ENCODE results near the gene GPAM. TPM values are rescaled to one million over a fixed set of nuclear protein-coding genes. Genes with fewer than 3 reads are reported as not detected.

The GPAM gene, protein sequence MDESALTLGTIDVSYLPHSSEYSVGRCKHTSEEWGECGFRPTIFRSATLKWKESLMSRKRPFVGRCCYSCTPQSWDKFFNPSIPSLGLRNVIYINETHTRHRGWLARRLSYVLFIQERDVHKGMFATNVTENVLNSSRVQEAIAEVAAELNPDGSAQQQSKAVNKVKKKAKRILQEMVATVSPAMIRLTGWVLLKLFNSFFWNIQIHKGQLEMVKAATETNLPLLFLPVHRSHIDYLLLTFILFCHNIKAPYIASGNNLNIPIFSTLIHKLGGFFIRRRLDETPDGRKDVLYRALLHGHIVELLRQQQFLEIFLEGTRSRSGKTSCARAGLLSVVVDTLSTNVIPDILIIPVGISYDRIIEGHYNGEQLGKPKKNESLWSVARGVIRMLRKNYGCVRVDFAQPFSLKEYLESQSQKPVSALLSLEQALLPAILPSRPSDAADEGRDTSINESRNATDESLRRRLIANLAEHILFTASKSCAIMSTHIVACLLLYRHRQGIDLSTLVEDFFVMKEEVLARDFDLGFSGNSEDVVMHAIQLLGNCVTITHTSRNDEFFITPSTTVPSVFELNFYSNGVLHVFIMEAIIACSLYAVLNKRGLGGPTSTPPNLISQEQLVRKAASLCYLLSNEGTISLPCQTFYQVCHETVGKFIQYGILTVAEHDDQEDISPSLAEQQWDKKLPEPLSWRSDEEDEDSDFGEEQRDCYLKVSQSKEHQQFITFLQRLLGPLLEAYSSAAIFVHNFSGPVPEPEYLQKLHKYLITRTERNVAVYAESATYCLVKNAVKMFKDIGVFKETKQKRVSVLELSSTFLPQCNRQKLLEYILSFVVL
- total RNA-seq (2014; rRNA removed; shearing (Covaris generic)) (9.0 and 12.5 TPM in 2 replicates), polyA plus RNA-seq (2016; fragmentation: Nextera tagmentation; extraction: Ambion mirVana) (4.9 and 5.2 TPM in 2 replicates)

DNA sequence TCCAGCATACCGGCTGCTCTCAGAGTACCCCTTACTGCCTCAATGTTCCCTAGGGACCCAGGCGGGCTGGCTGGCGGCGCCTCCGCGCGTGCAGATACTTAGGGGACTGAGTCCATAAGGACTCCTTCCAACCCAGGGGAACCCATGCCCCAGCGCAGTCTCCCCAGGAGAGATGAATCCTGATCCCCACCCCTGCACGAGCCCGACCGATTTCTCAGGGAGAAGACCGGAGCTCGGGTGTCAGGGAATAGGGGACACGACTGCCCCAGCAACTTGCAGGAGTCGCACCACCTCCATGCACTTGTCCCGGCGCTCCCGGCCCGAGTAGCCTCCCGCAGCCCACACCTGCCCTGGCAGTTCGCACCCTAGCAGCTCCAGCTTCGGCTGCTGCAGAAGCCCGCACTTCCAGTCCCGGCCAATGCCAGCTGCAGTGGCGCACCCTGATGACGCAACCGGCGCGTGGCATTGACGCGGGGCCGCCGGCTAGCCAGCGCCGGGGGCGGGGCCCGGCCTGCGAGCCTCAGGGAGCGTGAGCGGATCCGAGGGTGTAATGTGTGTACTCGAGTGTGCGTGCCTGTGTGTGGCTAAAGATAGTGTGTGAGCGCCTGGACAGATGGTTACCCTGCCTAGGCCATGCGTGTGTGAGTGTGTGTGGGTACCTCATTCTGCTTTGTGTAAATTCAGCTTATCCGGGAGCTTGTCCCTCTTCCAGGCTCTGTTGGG lies at the start of gene GPAM:
Gene GPAM (minus strand): TSS at position 437 of the 723 bp plus-strand sequence. CDS start 1,981 bp downstream, outside the sequence.
- Histone ChIP-seq H3K27me3 (replicated peaks; ENCODE audit: insufficient read depth) (no peaks in the 10 kb centered on the region), H2AFZ (peak within 1 kb of the TSS; percentile 97), H3K9me2 (ENCODE audit: insufficient read depth) (no peaks in the 10 kb centered on the region), H3K9me3 (ENCODE audit: low read depth) (no peaks in the 10 kb centered on the region), H3K9ac (peak within 1 kb of the TSS; percentile 85), H3K36me3 (ENCODE audit: low read depth) (peaks cover 13% of the 10 kb centered on the region; the same call in 1 of the 2 replicates), H4K20me1 (ENCODE audit: insufficient read depth) (no peaks in the 10 kb centered on the region), H3K27ac (peak within 1 kb of the TSS; percentile 83), H3K4me1 (ENCODE audit: insufficient read depth) (peaks cover 6% of the 10 kb centered on the region), H3F3A (ENCODE audit: insufficient read depth) (no peaks in the 10 kb centered on the region), H3K4me3 (peak within 1 kb of the TSS; percentile 80), H3K79me2 (ENCODE audit: insufficient read depth) (peaks cover 9% of the 10 kb centered on the region; the same call in 1 of the 2 replicates), H3K4me2 (ENCODE audit: unreplicated experiment) (peak within 1 kb of the TSS; percentile 85)
- no peak for TF ChIP-seq EZH2phosphoT487 (IDR thresholded peaks at IDR 0.05; ENCODE audit: insufficient read depth, low read depth)
- no peak for TF ChIP-seq EZH2 (IDR thresholded peaks at IDR 0.05; ENCODE audit: insufficient read depth, poor library complexity, severe bottlenecking)
- DNase-seq, result peak; percentile 94
- in situ Hi-C loops (cut with MboI), result loop anchor here (10.0 kb wide), 1 partner anchor 121 kb away; no protein-coding TSS in a partner anchor
- 1% methylated on average over 44 to 46 of the region's 46 CpGs for WGBS, 2 experiments (ENCODE audit: low coverage in 1 of 2, low lambda C conversion rate in 2 of 2, missing lambda C conversion rate in 2 of 2)

DNA sequence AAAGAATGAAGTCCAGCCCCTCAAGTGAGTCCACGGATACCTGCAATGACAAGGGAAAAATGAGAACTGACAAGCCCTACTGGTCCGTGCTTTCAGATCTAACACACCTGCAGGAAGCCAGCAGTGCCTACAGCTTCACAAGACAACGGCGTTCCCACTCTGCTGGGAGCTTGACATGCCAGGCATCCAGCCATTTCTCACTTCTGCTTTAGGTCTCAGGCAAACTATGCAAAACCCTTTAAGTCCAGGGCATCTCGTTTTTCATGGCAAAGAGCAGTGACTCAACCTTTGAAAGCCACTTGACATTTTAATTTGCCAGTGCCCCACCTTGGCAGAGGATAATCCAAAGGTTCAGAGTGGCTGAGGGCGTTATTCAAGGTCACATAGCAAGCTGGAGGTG lies 49.1 kb upstream of the GPAM start:
- H3F3A ChIP-seq (ENCODE audit: insufficient read depth), result peaks cover 36% of the 10 kb centered on the region
- WGBS, 2 experiments (ENCODE audit: low coverage in 1 of 2, low lambda C conversion rate in 2 of 2, missing lambda C conversion rate in 2 of 2), result 78 to 89% methylated on average over 6 of the region's 6 CpGs
- DNase-seq, result no peak
- H3K27me3 ChIP-seq (replicated peaks; ENCODE audit: insufficient read depth), result no peaks in the 10 kb centered on the region
- H3K9me2 ChIP-seq (ENCODE audit: insufficient read depth), result no peaks in the 10 kb centered on the region
- H3K4me2 ChIP-seq (ENCODE audit: unreplicated experiment), result no peak overlapping the region
- H3K27ac ChIP-seq, result no peak overlapping the region
- H3K9me3 ChIP-seq (ENCODE audit: low read depth), result no peaks in the 10 kb centered on the region
- no peaks in the 10 kb centered on the region for H4K20me1 ChIP-seq (ENCODE audit: insufficient read depth)
- H3K79me2 ChIP-seq (ENCODE audit: insufficient read depth), result no peaks in the 10 kb centered on the region
- TF ChIP-seq EZH2 (IDR thresholded peaks at IDR 0.05; ENCODE audit: insufficient read depth, poor library complexity, severe bottlenecking), result no peak
- TF ChIP-seq EZH2phosphoT487 (IDR thresholded peaks at IDR 0.05; ENCODE audit: insufficient read depth, low read depth), result no peak
- H3K4me1 ChIP-seq (ENCODE audit: insufficient read depth), result peaks cover 54% of the 10 kb centered on the region
- in situ Hi-C loops (cut with MboI), result no loop called here
- H2AFZ ChIP-seq, result no peak overlapping the region
- H3K4me3 ChIP-seq, result no peak overlapping the region
- no peak overlapping the region for H3K9ac ChIP-seq
- H3K36me3 ChIP-seq (ENCODE audit: low read depth), result no peaks in the 10 kb centered on the region

DNA sequence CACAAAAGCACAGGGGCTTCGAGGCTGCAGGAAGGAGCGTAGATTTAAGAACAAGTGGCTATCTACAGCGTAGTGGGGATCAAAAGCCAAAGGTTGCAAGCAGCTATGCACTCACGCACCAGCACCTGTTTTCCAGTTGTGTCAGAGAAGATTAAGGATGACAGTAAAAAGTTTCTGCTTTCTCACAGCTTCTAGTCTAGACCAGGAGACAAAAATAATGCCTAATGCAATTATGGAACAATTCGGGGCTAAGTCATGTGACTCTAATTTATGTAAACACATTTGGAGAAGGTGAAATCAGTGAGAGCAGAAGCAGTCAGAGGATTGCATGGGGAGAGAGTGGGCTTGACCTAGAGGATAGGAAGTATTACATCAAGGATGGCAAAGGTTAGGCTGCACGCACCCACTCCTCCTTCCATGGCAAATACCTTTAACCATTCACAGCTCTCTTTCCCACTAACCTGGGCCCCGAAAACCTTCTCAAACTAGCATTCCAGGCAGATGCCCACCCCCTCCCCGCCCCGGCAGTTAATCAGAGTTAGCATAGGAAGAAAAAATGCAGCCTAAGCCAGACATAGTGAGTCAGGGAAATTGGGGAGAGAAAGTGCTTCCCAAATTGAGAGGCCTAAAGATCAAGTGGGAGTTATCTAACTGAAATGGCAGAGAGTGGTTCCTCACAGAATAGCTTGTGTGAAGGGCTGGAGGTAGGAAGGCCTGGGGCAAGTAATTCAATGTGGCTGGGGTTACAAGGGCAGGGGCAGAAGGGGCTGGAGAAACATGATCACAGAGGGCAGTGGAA lies 48.2 kb upstream of the GPAM start:
- no peaks in the 10 kb centered on the region for H3K9me2 ChIP-seq (ENCODE audit: insufficient read depth)
- H3K4me2 ChIP-seq (ENCODE audit: unreplicated experiment), result no peak overlapping the region
- H2AFZ ChIP-seq, result peak overlapping the region; percentile 14; the same call in 1 of the 2 replicates
- peaks cover 36% of the 10 kb centered on the region for H3F3A ChIP-seq (ENCODE audit: insufficient read depth)
- no peak overlapping the region for H3K27ac ChIP-seq
- H3K9ac ChIP-seq, result no peak overlapping the region
- no peaks in the 10 kb centered on the region for H3K79me2 ChIP-seq (ENCODE audit: insufficient read depth)
- no peaks in the 10 kb centered on the region for H3K27me3 ChIP-seq (replicated peaks; ENCODE audit: insufficient read depth)
- TF ChIP-seq EZH2 (IDR thresholded peaks at IDR 0.05; ENCODE audit: insufficient read depth, poor library complexity, severe bottlenecking) (no peak), EZH2phosphoT487 (IDR thresholded peaks at IDR 0.05; ENCODE audit: insufficient read depth, low read depth) (no peak)
- peak; percentile 43 for DNase-seq
- no peak overlapping the region for H3K4me3 ChIP-seq
- no peaks in the 10 kb centered on the region for H3K9me3 ChIP-seq (ENCODE audit: low read depth)
- in situ Hi-C loops (cut with MboI), result no loop called here
- H3K36me3 ChIP-seq (ENCODE audit: low read depth), result no peaks in the 10 kb centered on the region
- 58 to 70% methylated on average over 9 of the region's 9 CpGs for WGBS, 2 experiments (ENCODE audit: low coverage in 1 of 2, low lambda C conversion rate in 2 of 2, missing lambda C conversion rate in 2 of 2)
- H4K20me1 ChIP-seq (ENCODE audit: insufficient read depth), result no peaks in the 10 kb centered on the region
- H3K4me1 ChIP-seq (ENCODE audit: insufficient read depth), result peaks cover 62% of the 10 kb centered on the region

Data from GM23248 (cell line).